ENCODE data around the gene SELENOK.

DNA sequence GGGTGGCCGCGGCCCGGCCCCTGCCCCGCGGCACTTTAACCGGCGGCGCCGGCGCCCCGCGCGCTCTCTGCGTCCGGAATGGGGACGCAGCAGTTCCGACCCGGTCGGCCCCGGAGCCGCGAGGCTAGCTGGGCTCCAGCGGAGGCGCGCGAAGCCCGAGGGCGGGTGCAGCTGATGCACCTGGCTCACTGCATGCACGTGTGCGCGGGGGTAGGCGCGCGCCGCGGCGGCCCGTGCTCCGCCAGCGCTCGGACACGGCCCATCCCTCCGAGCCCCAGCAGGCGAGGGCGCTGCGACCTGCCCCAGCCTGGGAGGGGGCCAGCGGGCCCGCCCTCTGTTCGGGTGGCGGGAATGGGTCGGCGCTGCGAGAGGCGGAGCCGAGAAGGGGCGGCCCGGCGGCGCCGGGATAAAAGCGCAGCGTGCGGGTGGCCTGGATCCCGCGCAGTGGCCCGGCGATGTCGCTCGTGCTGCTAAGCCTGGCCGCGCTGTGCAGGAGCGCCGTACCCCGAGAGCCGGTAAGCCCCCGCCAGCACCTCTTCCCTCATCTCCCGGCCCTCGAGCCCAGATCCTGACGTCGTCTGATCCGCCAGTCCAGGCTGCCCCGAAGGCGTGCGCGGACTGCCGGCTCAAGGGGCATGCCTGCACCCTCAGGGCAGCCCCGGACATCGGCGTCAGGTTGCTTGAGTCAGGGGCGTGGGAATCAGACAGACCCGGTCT lies 45.4 kb downstream of the SELENOK start, which contains the start of the genes CHDH and IL17RB:
- no peak for TF ChIP-seq EZH2 (IDR thresholded peaks at IDR 0.05; ENCODE audit: borderline replicate concordance, low read length)
- TF ChIP-seq, protein P1, sequence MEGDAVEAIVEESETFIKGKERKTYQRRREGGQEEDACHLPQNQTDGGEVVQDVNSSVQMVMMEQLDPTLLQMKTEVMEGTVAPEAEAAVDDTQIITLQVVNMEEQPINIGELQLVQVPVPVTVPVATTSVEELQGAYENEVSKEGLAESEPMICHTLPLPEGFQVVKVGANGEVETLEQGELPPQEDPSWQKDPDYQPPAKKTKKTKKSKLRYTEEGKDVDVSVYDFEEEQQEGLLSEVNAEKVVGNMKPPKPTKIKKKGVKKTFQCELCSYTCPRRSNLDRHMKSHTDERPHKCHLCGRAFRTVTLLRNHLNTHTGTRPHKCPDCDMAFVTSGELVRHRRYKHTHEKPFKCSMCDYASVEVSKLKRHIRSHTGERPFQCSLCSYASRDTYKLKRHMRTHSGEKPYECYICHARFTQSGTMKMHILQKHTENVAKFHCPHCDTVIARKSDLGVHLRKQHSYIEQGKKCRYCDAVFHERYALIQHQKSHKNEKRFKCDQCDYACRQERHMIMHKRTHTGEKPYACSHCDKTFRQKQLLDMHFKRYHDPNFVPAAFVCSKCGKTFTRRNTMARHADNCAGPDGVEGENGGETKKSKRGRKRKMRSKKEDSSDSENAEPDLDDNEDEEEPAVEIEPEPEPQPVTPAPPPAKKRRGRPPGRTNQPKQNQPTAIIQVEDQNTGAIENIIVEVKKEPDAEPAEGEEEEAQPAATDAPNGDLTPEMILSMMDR (conservative IDR thresholded peaks at IDR 0.05 in 1 of 2, IDR thresholded peaks at IDR 0.05 in 1 of 2; ENCODE audit: extremely low read depth in 1 of 2, insufficient read depth in 1 of 2, low read depth in 1 of 2, low read length in 2 of 2): no peak
